ENCODE data around the gene FMOD. TPM values are rescaled to one million over a fixed set of nuclear protein-coding genes. Genes with fewer than 3 reads are reported as not detected.

Gene FMOD
- total and polyA plus RNA-seq, 2 donors (not counting 3 experiments of a cell fraction or from before 2014, with no cell fraction given): 0.11 to 0.12 TPM

DNA sequence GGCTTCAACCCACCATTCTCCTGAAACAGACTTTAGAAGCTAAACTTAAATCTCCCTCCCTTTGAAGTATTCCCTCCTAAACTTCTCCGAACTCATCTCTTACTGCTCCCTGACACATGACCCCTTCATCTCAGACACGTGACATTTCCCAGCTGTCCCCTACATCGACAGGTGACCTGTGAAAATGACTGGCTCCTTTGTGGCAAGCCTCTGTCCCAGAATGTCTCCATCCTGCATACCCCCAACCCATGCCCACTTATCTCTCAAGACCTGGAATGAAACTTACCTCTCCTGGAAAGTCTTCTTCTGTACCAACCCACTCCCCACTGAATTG is 4.2 kb downstream of the FMOD start:
- FAIRE-seq: no peak

More for the DNA sequence above, 4.2 kb downstream of the FMOD start:
- Histone ChIP-seq H2AFZ (ENCODE audit: low read depth, low read length) (no peak overlapping the region), H3K4me2 (ENCODE audit: insufficient read depth, low read length) (no peak overlapping the region), H3K4me1 (ENCODE audit: control insufficient read depth, extremely low read depth, insufficient read depth, low read length) (no peaks in the 10 kb centered on the region), H3K9me1 (replicated peaks; ENCODE audit: control insufficient read depth, extremely low read depth, insufficient read depth, low read length) (no peaks in the 10 kb centered on the region), H3K27ac (ENCODE audit: insufficient read depth, low read depth, low read length) (no peak overlapping the region), H3K79me2 (ENCODE audit: control insufficient read depth, insufficient read depth, low read length) (no peaks in the 10 kb centered on the region), H3K9me3 (replicated peaks; ENCODE audit: control insufficient read depth, insufficient read depth, low read length) (no peaks in the 10 kb centered on the region), H3K36me3 (ENCODE audit: control insufficient read depth in 2 of 2, extremely low read depth in 1 of 2, insufficient read depth in 2 of 2, low read length in 2 of 2) (no peaks in the 10 kb centered on the region), H4K20me1 (replicated peaks; ENCODE audit: control insufficient read depth, extremely low read depth, insufficient read depth, low read length) (no peaks in the 10 kb centered on the region), H3K4me3 (replicated peaks in 1 of 3; ENCODE audit: insufficient read depth in 1 of 3, low read depth in 1 of 3, low read length in 3 of 3) (no peak overlapping the region), H3K27me3 (ENCODE audit: control insufficient read depth in 2 of 2, insufficient read depth in 2 of 2, low read length in 2 of 2) (peaks cover 17 to 40% of the 10 kb centered on the region in 2 experiments), H3K9ac (replicated peaks; ENCODE audit: extremely low read depth, insufficient read depth, low read length) (no peak overlapping the region)
- POLR2A ChIA-PET: no interaction called here
- DNase-seq (ENCODE audit: low read depth, low spot score): no peak
- no peak for TF ChIP-seq POLR2AphosphoS5 (IDR thresholded peaks at IDR 0.05; ENCODE audit: insufficient read depth, low read depth, low read length)
- TF ChIP-seq, protein P1, sequence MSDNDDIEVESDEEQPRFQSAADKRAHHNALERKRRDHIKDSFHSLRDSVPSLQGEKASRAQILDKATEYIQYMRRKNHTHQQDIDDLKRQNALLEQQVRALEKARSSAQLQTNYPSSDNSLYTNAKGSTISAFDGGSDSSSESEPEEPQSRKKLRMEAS (IDR thresholded peaks at IDR 0.05; ENCODE audit: insufficient read depth, insufficient read length): no peak
- TF ChIP-seq JUN (IDR thresholded peaks at IDR 0.05; ENCODE audit: borderline replicate concordance, insufficient read depth, insufficient read length, low read depth): no peak
- TF ChIP-seq, protein P2, sequence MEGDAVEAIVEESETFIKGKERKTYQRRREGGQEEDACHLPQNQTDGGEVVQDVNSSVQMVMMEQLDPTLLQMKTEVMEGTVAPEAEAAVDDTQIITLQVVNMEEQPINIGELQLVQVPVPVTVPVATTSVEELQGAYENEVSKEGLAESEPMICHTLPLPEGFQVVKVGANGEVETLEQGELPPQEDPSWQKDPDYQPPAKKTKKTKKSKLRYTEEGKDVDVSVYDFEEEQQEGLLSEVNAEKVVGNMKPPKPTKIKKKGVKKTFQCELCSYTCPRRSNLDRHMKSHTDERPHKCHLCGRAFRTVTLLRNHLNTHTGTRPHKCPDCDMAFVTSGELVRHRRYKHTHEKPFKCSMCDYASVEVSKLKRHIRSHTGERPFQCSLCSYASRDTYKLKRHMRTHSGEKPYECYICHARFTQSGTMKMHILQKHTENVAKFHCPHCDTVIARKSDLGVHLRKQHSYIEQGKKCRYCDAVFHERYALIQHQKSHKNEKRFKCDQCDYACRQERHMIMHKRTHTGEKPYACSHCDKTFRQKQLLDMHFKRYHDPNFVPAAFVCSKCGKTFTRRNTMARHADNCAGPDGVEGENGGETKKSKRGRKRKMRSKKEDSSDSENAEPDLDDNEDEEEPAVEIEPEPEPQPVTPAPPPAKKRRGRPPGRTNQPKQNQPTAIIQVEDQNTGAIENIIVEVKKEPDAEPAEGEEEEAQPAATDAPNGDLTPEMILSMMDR (IDR thresholded peaks at IDR 0.05; ENCODE audit: extremely low read depth in 1 of 2, insufficient read depth in 1 of 2, low read depth in 1 of 2, low read length in 2 of 2): no peak
- no peak for TF ChIP-seq MYC (IDR thresholded peaks at IDR 0.05; ENCODE audit: low read depth, low read length)
- TF ChIP-seq GATA2 (IDR thresholded peaks at IDR 0.05; ENCODE audit: insufficient read depth, insufficient read length, low read depth, low read length): no peak
- TF ChIP-seq FOS (IDR thresholded peaks at IDR 0.05; ENCODE audit: borderline replicate concordance, insufficient read depth, low read length): no peak
- no peak for TF ChIP-seq EZH2 (IDR thresholded peaks at IDR 0.05; ENCODE audit: borderline replicate concordance, low read depth, low read length, severe bottlenecking)
- no peak for TF ChIP-seq POLR2A (IDR thresholded peaks at IDR 0.05; ENCODE audit: low read depth, low read length)
- no TSS peak for BruUV-seq (replicated peaks)
- CTCF ChIA-PET: interaction anchor here (0.7 to 30.6 kb wide), 6 partner anchors 8 to 213 kb away, joined by 3 to 1014 read pairs (median 4); no protein-coding TSS in a partner anchor
- dilution Hi-C loops (cut with MboI; ENCODE audit: extremely low pct_ligation_motif_present, low sequenced_read_pairs): no loop called here
- intact Hi-C loops (cut with micrococcal nuclease): no loop called here
